ENCODE measurements around the gene ZBTB47.

DNA sequence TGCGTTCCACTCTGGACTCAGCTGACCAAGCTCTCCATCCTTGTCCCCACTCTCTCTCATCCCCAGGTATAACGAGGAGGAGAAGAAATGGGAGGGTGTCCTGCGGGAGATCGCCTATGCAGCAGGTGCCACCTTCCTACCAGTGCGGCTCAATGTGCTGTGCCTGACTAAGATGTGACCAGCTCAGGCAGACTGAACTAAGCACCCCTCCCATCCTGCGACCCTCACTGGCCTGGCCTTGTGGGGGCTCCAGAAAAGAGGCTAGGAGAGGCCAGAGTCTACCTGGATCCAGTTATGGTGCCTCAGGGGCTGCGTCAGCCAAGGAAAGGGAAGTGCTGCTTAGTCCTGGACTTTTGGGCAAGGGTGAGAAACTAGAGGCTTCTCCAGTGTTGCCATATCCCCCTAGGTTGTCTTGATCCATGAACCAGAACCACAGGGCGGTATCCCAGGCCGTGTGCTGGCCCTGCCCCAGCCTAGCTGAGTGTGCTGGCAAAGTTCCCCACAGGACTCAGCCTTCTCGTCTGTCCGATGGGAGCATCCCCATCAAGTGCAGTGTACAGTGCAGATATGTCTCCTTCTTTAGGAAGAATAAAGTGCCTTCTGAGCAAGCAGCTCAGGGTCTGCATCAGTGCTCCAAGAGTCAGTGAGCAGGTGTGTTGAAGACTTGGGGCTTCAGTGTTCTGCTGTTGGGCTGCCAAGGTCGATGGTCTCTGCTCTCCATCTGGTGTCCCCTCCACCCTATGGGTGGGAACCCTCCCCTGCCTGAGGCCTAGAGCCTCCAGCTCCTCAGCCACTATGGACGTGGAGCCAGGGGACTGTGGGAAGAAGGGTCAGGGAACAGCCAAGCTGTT lies 38.5 kb downstream of the ZBTB47 start:
- no peak for TF ChIP-seq EZH2 (IDR thresholded peaks at IDR 0.05; ENCODE audit: low read length)
- TF ChIP-seq, protein P1, sequence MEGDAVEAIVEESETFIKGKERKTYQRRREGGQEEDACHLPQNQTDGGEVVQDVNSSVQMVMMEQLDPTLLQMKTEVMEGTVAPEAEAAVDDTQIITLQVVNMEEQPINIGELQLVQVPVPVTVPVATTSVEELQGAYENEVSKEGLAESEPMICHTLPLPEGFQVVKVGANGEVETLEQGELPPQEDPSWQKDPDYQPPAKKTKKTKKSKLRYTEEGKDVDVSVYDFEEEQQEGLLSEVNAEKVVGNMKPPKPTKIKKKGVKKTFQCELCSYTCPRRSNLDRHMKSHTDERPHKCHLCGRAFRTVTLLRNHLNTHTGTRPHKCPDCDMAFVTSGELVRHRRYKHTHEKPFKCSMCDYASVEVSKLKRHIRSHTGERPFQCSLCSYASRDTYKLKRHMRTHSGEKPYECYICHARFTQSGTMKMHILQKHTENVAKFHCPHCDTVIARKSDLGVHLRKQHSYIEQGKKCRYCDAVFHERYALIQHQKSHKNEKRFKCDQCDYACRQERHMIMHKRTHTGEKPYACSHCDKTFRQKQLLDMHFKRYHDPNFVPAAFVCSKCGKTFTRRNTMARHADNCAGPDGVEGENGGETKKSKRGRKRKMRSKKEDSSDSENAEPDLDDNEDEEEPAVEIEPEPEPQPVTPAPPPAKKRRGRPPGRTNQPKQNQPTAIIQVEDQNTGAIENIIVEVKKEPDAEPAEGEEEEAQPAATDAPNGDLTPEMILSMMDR (optimal IDR thresholded peaks at IDR 0.05 in 1 of 3, IDR thresholded peaks at IDR 0.05 in 1 of 3, conservative IDR thresholded peaks at IDR 0.05 in 1 of 3; ENCODE audit: extremely low read depth in 1 of 3, insufficient read depth in 2 of 3, low read length in 3 of 3) = no peak
